Left ventricle myocardium inferior (tissue), 1 donor: Measurements from ENCODE around the gene GOLGA7B. TPM values are rescaled to one million over a fixed set of nuclear protein-coding genes. Genes with fewer than 3 reads are reported as not detected.

Source experiments
- DNase-seq: peaks from one replicate; pipeline ENCODE4 v3.0.0-alpha.2; 2020
- H3K27ac ChIP-seq: fragments of 200-600 bp; replicated peaks from 2 replicates; pipeline ENCODE4 v1.8.0; 2021
- H3K27me3 ChIP-seq: fragments of 200-600 bp; 2 replicates; pipeline ENCODE4 v1.8.0; 2021; ENCODE audit warnings: low read depth
- H3K36me3 ChIP-seq: fragments of 200-600 bp; 2 replicates; pipeline ENCODE4 v1.8.0; 2021
- H3K4me1 ChIP-seq: fragments of 200-600 bp; 2 replicates; pipeline ENCODE4 v1.8.0; 2021
- H3K4me3 ChIP-seq: fragments of 200-600 bp; 2 replicates; pipeline ENCODE4 v1.8.0; 2021; ENCODE audit warnings: mild to moderate bottlenecking, moderate library complexity
- H3K9me3 ChIP-seq: fragments of 200-600 bp; replicated peaks from 2 replicates; pipeline ENCODE4 v1.8.0; 2021
- CTCF ChIP-seq: fragments of 200-600 bp; IDR thresholded peaks from 2 replicates; pipeline ENCODE4 v1.8.0; 2021; ENCODE audit warnings: antibody characterized with exemption, mild to moderate bottlenecking, borderline replicate concordance
- intact Hi-C: fragments of 100-400 bp; cut with micrococcal nuclease; formaldehyde crosslinking; loops from one replicate; pipeline ENCODE4 v1.11.0; 2022
- total RNA-seq: library from RNA; stranded (reverse); fragmentation: NEBNext Ultra II Directional; extraction: Animal tissue kit (Norgen Biotek cat#: 25700); gene quantifications from one replicate; pipeline ENCODE4 v1.2.1, GENCODE V29; 2021
- donor health status: DM: no; HTN: yes; CAD: no; lungs with severe emphysema.

Gene GOLGA7B
- total RNA-seq, 1 donor from 2014 or later: 0.60 TPM

- Histone ChIP-seq H3K9me3 (no peaks in the 10 kb centered on the region), H3K4me3 (no peak overlapping the region), H3K27me3 (peaks cover 31% of the 10 kb centered on the region), H3K36me3 (no peaks in the 10 kb centered on the region), H3K27ac (no peak overlapping the region), H3K4me1 (no peaks in the 10 kb centered on the region)
- no peak for TF ChIP-seq CTCF
- no peak for DNase-seq
- intact Hi-C loops: no loop called here
Measured at GRCh38 chr10:97810446-97810845, 39.2 kb upstream of the GOLGA7B start.

DNA sequence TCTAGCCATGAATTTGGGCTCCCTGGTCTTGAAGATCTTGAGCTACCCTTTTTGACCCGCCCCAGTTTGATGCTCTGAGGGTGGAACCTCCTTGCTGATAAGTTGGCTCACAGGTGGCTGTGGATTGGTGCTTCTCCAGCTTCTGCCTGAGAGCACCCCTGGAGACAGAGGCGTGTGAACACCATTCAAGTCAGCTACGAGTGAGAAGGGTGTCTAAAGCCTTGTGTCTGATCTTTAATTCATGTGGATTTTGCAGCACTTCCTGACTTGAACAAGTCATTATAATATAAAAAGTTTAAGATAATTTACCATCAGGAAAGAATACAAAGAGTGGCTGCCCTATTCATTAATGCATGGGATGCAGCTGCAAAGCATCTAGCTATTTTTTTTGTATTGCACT, 37.7 kb upstream of the GOLGA7B start:
- DNase-seq: no peak
- TF ChIP-seq CTCF: no peak
- Histone ChIP-seq H3K9me3 (no peaks in the 10 kb centered on the region), H3K27me3 (peaks cover 46% of the 10 kb centered on the region), H3K4me1 (no peaks in the 10 kb centered on the region), H3K4me3 (no peak overlapping the region), H3K36me3 (no peaks in the 10 kb centered on the region), H3K27ac (no peak overlapping the region)
- intact Hi-C loops: no loop called here

GRCh38 chr10:97812696-97813095, 36.9 kb upstream of the GOLGA7B start:
- Histone ChIP-seq H3K27ac (no peak overlapping the region), H3K4me3 (no peak overlapping the region), H3K4me1 (no peaks in the 10 kb centered on the region), H3K36me3 (no peaks in the 10 kb centered on the region), H3K9me3 (no peaks in the 10 kb centered on the region), H3K27me3 (peaks cover 52% of the 10 kb centered on the region)
- intact Hi-C loops: no loop called here
- TF ChIP-seq CTCF: no peak
- no peak for DNase-seq

DNA sequence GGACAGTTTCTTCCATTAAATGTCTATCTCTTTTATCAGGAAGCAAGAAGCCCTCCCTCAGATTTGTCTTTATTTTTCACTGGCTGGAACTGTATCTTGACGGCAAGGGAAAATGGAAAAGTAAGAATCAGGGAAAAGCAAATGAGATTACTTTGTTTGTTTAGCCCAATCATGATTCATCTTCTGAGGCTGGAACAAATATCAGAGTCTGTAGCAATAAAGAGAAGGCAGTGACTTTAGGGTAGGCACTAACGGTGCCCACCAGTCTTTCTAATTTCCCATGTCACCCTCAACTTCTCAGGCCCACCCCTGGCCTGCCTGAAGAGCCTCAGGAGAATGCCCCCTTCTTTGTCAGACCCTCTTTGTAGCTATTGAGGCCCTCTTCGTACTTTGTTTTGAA, 36.3 kb upstream of the GOLGA7B start:
- Histone ChIP-seq H3K4me1 (no peaks in the 10 kb centered on the region), H3K27ac (no peak overlapping the region), H3K27me3 (peaks cover 54% of the 10 kb centered on the region), H3K36me3 (no peaks in the 10 kb centered on the region), H3K4me3 (no peak overlapping the region), H3K9me3 (no peaks in the 10 kb centered on the region)
- TF ChIP-seq CTCF: no peak
- no peak for DNase-seq
- intact Hi-C loops: no loop called here

- H3K27ac ChIP-seq: no peak overlapping the region
- no peaks in the 10 kb centered on the region for H3K4me1 ChIP-seq
- no peaks in the 10 kb centered on the region for H3K36me3 ChIP-seq
- DNase-seq: no peak
- TF ChIP-seq CTCF: no peak
- H3K4me3 ChIP-seq: no peak overlapping the region
- H3K9me3 ChIP-seq: no peaks in the 10 kb centered on the region
- intact Hi-C loops: no loop called here
- H3K27me3 ChIP-seq: peaks cover 63% of the 10 kb centered on the region
Measured at GRCh38 chr10:97814996-97815395, 34.6 kb upstream of the GOLGA7B start.

DNA sequence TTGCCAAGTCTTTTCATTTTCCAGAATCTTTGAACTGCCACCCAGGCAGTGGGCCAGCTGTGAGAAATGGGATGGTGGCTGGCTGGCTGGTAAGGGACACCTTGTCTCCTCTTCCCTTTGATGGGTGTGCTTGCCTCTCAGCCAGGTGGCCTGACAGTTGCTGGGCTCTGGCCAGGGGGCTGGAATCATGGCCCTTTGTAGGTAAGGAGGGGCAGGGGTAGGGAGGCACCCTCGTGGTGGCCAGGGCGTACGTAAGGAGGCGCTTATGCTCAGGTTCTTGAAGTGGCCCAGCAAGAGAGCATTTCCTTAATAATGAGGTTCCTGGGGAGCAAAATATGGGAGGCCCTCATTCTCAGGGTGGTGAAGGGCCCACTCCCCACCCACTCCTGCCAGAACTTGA, 33.0 kb upstream of the GOLGA7B start:
- DNase-seq: no peak
- Histone ChIP-seq H3K4me3 (no peak overlapping the region), H3K27me3 (peaks cover 60% of the 10 kb centered on the region), H3K27ac (no peak overlapping the region), H3K9me3 (no peaks in the 10 kb centered on the region), H3K4me1 (no peaks in the 10 kb centered on the region), H3K36me3 (no peaks in the 10 kb centered on the region)
- intact Hi-C loops: no loop called here
- no peak for TF ChIP-seq CTCF
